Lung (tissue), 12 donors: ENCODE results near the gene ATP8A1. TPM values are rescaled to one million over a fixed set of nuclear protein-coding genes. Genes with fewer than 3 reads are reported as not detected.

Experiments
- ATAC-seq: fragments of 200-7000 bp; cut with Tn5 transposase; one replicate; pipeline ENCODE4 v1.9.1; 2020; ENCODE audit warnings: moderate number of reproducible peaks; ENCODE audit not compliant: insufficient read depth, low FRiP score
- DNase-seq, 3 donors: peaks; one replicate each; pipeline ENCODE4 v3.0.0-alpha.2; 2013 to 2017
- H3K27ac ChIP-seq, 2 donors: one replicate each; pipeline ENCODE4 v1.5.1; 2013; ENCODE audit warnings: mild to moderate bottlenecking in 2 of 2, moderate library complexity in 2 of 2, control low read depth in 1 of 2, inconsistent platforms in 1 of 2, low read depth in 1 of 2, low read length in 1 of 2
- H3K27me3 ChIP-seq, 3 donors: one replicate each; pipeline ENCODE4 v1.5.1; 2013; ENCODE audit warnings: low read length in 2 of 3; ENCODE audit not compliant: control insufficient read depth in 3 of 3, insufficient read depth in 3 of 3
- H3K36me3 ChIP-seq, 4 donors: one replicate each; pipeline ENCODE4 v1.5.1; 2013; ENCODE audit warnings: low read length in 4 of 4, mild to moderate bottlenecking in 1 of 4, moderate library complexity in 1 of 4; ENCODE audit not compliant: control insufficient read depth in 4 of 4, insufficient read depth in 4 of 4
- H3K4me1 ChIP-seq, 5 donors: one replicate each; pipeline ENCODE4 v1.5.1; 2013; ENCODE audit warnings: low read length in 5 of 5, mild to moderate bottlenecking in 2 of 5, moderate library complexity in 1 of 5; ENCODE audit not compliant: control insufficient read depth in 5 of 5, insufficient read depth in 5 of 5
- H3K4me3 ChIP-seq: one replicate; pipeline ENCODE4 v1.5.1; 2013; ENCODE audit warnings: mild to moderate bottlenecking, control low read depth, moderate library complexity
- H3K9ac ChIP-seq, 2 donors: one replicate each; pipeline ENCODE4 v1.5.1; 2013; ENCODE audit warnings: low read length in 2 of 2, control low read depth in 1 of 2; ENCODE audit not compliant: insufficient read depth in 1 of 2
- H3K9me3 ChIP-seq, 4 donors: one replicate each; pipeline ENCODE4 v1.5.1; 2013; ENCODE audit warnings: low read length in 3 of 4, mild to moderate bottlenecking in 1 of 4, moderate library complexity in 1 of 4; ENCODE audit not compliant: control insufficient read depth in 4 of 4, insufficient read depth in 3 of 4
- CTCF ChIP-seq: IDR thresholded peaks from 2 replicates; pipeline ENCODE4 v1.5.1; 2012; ENCODE audit warnings: mild to moderate bottlenecking; ENCODE audit errors: control extremely low read depth, extremely low read depth
- WGBS, 2 donors: extraction: QIAGEN DNeasy Blood & Tissue Kit; methylation state at CpG; one replicate each; pipeline ENCODE4 v1.1.7; 2013; 5-methylcytosine and 5-hydroxymethylcytosine counted together
- polyA plus RNA-seq, 2 donors: library from polyadenylated mRNA; stranded (reverse); fragments of 200-250 nt; gene quantifications; one replicate each; pipeline ENCODE4 v1.2.1, GENCODE V29; 2013
- total RNA-seq, 2 donors: library from RNA; depleted of rRNA in 1 of 2; stranded (reverse); fragments of >200 nt in 1 of 2; gene quantifications; one replicate each; pipeline ENCODE4 v1.2.1, GENCODE V29; 2014 to 2021
- donor health status: control.
- donor health status: control.
- donor health status: Bipolar disorder and iron deficiency.
- donor health status: healthy.
- donor health status: DM: yes; HTN: yes; CAD: no.

Gene ATP8A1
- total and polyA plus RNA-seq, 4 donors = 13.8 to 297 (median 48.9) TPM

GRCh38 chr4:42398871-42399331 is 258.0 kb downstream of the ATP8A1 start:
- peaks cover 0 to 17% (median 2%) of the 10 kb centered on the region in 5 donors for H3K4me1 ChIP-seq
- ATAC-seq = no peak
- peak; percentile 25 to 59 (median 56) for DNase-seq
- H3K36me3 ChIP-seq = peaks cover 0 to 14% (median 4%) of the 10 kb centered on the region in 4 donors
- no peak overlapping the region for H3K27ac ChIP-seq
- no peak for TF ChIP-seq CTCF
- H3K27me3 ChIP-seq = peaks cover 0 to 41% (median 9%) of the 10 kb centered on the region in 3 donors
- H3K9me3 ChIP-seq = peaks cover 0 to 5% (median 0%) of the 10 kb centered on the region in 4 donors
- H3K9ac ChIP-seq = peak overlapping the region; percentile 17 to 62
- no peak overlapping the region for H3K4me3 ChIP-seq
- 3 to 6% methylated on average over 24 of the region's 24 CpGs for WGBS, 2 donors

GRCh38 chr4:42398171-42398870 is 258.6 kb downstream of the ATP8A1 start:
- Histone ChIP-seq H3K36me3 (peaks cover 0 to 11% (median 4%) of the 10 kb centered on the region in 4 donors), H3K9me3 (peaks cover 0 to 5% (median 0%) of the 10 kb centered on the region in 4 donors), H3K27ac (no peak overlapping the region), H3K4me1 (peaks cover 0 to 17% (median 2%) of the 10 kb centered on the region in 5 donors), H3K9ac (peak overlapping the region; percentile 30 to 62), H3K27me3 (peaks cover 0 to 41% (median 9%) of the 10 kb centered on the region in 3 donors), H3K4me3 (peak overlapping the region; percentile 36)
- 2% methylated on average over 60 of the region's 60 CpGs for whole genome bisulfite sequencing, 2 donors
- peak; percentile 71 to 74 (median 74) for DNase-seq
- ATAC-seq = no peak
- TF ChIP-seq CTCF = no peak

GRCh38 chr4:42397635-42398170 is 259.2 kb downstream of the ATP8A1 start:
- peaks cover 0 to 40% (median 9%) of the 10 kb centered on the region in 3 donors for H3K27me3 ChIP-seq

More at GRCh38 chr4:42397635-42398170, 259.2 kb downstream of the ATP8A1 start:
- DNase-seq (peak in 1 of 3 donors; percentile 58), ATAC-seq (peak; percentile 21)
- peak overlapping the region; percentile 36 for H3K4me3 ChIP-seq
- H3K27ac ChIP-seq = no peak overlapping the region
- peak overlapping the region in 1 of 2 donors; percentile 25 for H3K9ac ChIP-seq
- H3K36me3 ChIP-seq = peaks cover 0 to 6% (median 2%) of the 10 kb centered on the region in 4 donors
- WGBS, 2 donors = 1 to 2% methylated on average over 36 to 52 of the region's 52 CpGs
- peaks cover 0 to 5% (median 0%) of the 10 kb centered on the region in 4 donors for H3K9me3 ChIP-seq
- no peak for TF ChIP-seq CTCF
- H3K4me1 ChIP-seq = peaks cover 0 to 17% (median 2%) of the 10 kb centered on the region in 5 donors
